GM21381 (cell line): ENCODE results near the gene FOLR2.
"Not testable (repeated sequence)": the region's sequence is repeated elsewhere in the genome, so short reads cannot be mapped to it uniquely, and the experiment has no call there.

Experiments
- ATAC-seq: cut with Tn5 transposase; IDR thresholded peaks from one replicate; pipeline ENCODE4 v1.9.1; 2021; ENCODE audit warnings: mild to moderate bottlenecking, moderate library complexity; ENCODE audit not compliant: unreplicated experiment

FOLR2 gene

GRCh38 chr11:72266960-72267359 is 50.4 kb downstream of the FOLR2 start:
- ATAC-seq: not testable (repeated sequence)

- no peak for ATAC-seq
Observed at GRCh38 chr11:72267956-72268617, 51.5 kb downstream of the FOLR2 start.
